Dendritic cell treated with granulocyte-macrophage colony-stimulating factor and Interleukin-4, amounts not matched to agents 40 ng/mL and 50 ng/mL, for 4 days (primary cell): ENCODE data around the gene TBL3.
A peak's percentile ranks its signal among the peaks of the same experiment; 100 is the strongest.
"Not testable (repeated sequence)": the region's sequence is repeated elsewhere in the genome, so short reads cannot be mapped to it uniquely, and the experiment has no call there.

Experiments
- H3K27ac Mint-ChIP-seq: one replicate; pipeline ENCODE4 v1.8.0; 2022; ENCODE audit warnings: mild to moderate bottlenecking, mixed read lengths
- H3K27me3 Mint-ChIP-seq: one replicate; pipeline ENCODE4 v1.8.0; 2022; ENCODE audit warnings: mild to moderate bottlenecking, mixed read lengths
- H3K36me3 Mint-ChIP-seq: one replicate; pipeline ENCODE4 v1.8.0; 2022; ENCODE audit warnings: low read depth, mixed read lengths
- H3K4me1 Mint-ChIP-seq: one replicate; pipeline ENCODE4 v1.8.0; 2022; ENCODE audit warnings: low read depth, mixed read lengths
- H3K4me3 Mint-ChIP-seq: one replicate; pipeline ENCODE4 v1.8.0; 2022; ENCODE audit warnings: mild to moderate bottlenecking, moderate library complexity, mixed read lengths
- H3K9me3 Mint-ChIP-seq: one replicate; pipeline ENCODE4 v1.8.0; 2022; ENCODE audit warnings: mixed read lengths
- intact Hi-C: fragments of 100-400 bp; cut with micrococcal nuclease; formaldehyde crosslinking; loops from one replicate; pipeline ENCODE4 v1.15.0; 2022

The TBL3 gene

DNA sequence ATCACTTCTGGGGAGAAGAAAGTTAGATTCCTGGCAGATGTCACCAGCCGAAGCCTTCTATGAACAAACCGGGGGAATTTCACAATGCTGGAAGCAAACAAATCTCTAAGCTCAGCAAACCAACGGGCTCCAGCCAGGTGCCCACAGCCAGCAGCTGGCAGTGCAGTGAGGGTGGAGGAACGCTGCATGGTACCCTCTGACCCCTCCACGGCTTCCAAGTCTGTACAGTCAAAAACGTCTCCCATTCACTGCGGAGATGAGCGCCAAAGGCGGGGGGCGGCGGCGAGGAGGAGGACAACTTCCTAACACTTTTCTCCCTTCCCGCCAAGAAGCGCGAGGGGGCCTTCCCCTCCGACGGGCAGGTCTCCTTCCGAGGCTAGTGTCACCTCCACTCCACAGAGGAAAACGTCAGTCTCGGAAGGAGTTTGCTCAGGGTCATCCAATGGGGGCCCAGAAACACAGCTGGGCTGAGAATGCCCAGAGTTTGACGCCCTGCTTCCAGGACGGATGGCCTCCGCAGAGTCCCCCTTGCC lies 36.8 kb downstream of the TBL3 start:
- Mint-ChIP-seq H3K4me3 (peak overlapping the region; percentile 81), H3K4me1 (peaks cover 59% of the 10 kb centered on the region), H3K36me3 (peaks cover 40% of the 10 kb centered on the region), H3K9me3 (no peaks in the 10 kb centered on the region), H3K27me3 (peaks cover 2% of the 10 kb centered on the region), H3K27ac (peak overlapping the region; percentile 73)
- intact Hi-C loops = no loop called here

DNA sequence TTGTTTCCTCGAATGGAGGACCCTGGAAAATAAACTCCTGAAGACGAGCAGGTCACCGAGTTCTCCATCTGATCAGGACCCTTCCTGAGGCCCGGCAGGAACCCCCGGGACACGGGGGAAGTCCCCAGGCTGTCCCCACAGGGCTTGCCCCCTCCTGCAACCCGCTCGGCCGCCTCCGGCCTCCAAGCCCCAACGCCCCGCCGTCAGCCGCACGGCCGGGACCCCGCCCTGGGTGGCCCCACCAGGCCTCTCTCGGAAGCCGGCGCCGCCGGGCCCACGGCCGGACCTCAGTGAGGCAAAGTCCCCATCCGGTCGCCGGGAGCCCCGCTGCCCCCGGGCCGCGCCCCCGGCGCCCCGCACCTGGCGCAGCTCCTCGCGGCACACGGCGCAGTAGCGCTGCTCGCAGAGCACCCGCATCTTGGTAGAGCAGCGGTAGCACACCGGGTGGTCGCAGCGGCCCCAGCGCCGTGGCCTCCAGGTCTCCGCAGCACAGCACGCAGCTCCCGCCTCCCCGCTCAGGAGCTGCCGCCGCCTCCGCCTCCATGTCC lies 37.4 kb downstream of the TBL3 start:
- peak overlapping the region; percentile 92 for H3K27ac Mint-ChIP-seq
- H3K4me3 Mint-ChIP-seq = peak overlapping the region; percentile 81
- no peaks in the 10 kb centered on the region for H3K9me3 Mint-ChIP-seq
- peaks cover 55% of the 10 kb centered on the region for H3K4me1 Mint-ChIP-seq
- H3K36me3 Mint-ChIP-seq = peaks cover 40% of the 10 kb centered on the region
- intact Hi-C loops = no loop called here
- peaks cover 2% of the 10 kb centered on the region for H3K27me3 Mint-ChIP-seq

DNA sequence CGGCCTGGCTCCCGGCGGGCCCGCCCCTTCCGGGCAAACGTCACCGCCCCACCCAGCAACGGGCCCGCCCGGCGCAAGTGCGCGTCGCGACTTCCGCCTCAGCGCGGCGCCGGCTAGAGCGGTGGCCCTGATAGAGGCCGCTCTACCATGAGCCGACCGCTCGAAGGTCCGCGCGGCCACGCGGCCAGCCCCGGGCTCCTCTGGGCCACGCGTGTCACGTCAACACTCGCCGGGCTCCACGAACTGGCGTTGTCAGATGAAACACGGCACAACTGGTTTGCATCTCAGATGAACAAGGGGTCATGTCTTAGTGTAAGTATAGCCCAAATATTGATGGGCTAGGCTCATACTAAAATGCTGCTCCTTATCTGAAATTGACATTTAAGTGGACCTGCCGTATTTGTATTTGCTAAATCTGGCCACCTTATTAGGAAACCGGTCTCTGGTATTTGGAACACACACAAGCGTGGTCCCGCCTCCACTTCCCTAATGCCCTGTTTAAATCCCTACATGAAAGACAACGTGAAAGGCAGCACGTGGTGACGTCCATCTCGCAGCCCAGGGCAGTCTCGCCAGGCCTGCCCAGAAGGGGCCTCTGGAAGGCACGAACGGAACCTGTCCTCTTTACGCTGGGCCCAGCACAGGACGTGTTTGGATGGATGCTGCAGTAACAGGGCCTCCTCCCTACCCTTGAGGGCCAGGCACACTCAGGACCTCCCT lies 38.1 kb downstream of the TBL3 start, which contains the start of gene ZNF598:
Gene ZNF598, minus strand, starts transcription at position 31 of the 720 bp plus-strand sequence.
- Mint-ChIP-seq H3K9me3 (no peaks in the 10 kb centered on the region), H3K36me3 (peaks cover 33% of the 10 kb centered on the region), H3K4me1 (peaks cover 48% of the 10 kb centered on the region), H3K27me3 (peaks cover 2% of the 10 kb centered on the region), H3K4me3 (peak within 1 kb of the TSS; percentile 81), H3K27ac (peak within 1 kb of the TSS; percentile 92)
- intact Hi-C loops = no loop called here

DNA sequence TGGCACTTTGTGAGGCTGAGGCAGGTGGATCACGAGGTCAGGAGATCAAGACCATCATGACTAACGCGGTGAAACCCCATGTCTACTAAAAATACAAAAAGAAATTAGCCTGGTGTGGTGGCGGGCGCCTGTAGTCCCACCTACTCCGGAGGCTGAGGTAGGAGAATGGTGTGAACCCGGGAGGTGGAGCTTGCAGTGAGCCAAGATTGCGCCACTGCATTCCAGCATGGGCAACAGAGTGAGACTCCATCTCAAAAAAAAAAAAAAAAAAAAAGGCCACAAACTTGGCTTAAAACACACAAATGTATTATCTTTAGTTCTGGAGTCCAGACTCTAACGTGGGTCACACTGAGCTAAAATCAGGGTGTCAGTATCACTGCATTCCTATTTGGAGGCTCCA lies 39.9 kb downstream of the TBL3 start:
- H3K9me3 Mint-ChIP-seq, H3K27ac Mint-ChIP-seq, H3K4me3 Mint-ChIP-seq, intact Hi-C loops, H3K27me3 Mint-ChIP-seq: not testable (repeated sequence)
- H3K36me3 Mint-ChIP-seq = peaks cover 17% of the 10 kb centered on the region
- peaks cover 40% of the 10 kb centered on the region for H3K4me1 Mint-ChIP-seq

DNA sequence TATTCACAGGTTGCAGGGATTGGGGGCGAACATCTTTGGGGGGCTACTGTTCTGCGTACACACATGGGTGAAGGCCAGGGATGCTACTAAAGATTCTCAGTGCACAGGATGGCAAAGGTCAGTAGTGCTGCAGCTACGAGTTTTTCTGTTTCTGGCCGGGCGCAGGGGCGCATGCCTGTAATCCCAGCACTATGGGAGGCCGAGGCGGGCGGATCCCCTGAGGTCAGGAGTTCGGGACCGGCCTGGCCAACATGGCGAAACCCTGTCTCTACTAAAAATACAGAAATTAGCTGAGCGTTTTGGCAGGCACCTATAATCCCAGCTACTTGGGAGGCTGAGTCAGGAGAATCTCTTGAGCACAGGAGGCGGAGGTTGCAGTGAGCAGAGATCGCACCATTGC lies 41.7 kb downstream of the TBL3 start:
- Mint-ChIP-seq H3K4me1 (peaks cover 22% of the 10 kb centered on the region), H3K9me3 (no peaks in the 10 kb centered on the region), H3K27me3 (peaks cover 15% of the 10 kb centered on the region), H3K36me3 (peaks cover under 1% of the 10 kb centered on the region), H3K4me3 (no peak overlapping the region), H3K27ac (no peak overlapping the region)
- intact Hi-C loops = no loop called here

DNA sequence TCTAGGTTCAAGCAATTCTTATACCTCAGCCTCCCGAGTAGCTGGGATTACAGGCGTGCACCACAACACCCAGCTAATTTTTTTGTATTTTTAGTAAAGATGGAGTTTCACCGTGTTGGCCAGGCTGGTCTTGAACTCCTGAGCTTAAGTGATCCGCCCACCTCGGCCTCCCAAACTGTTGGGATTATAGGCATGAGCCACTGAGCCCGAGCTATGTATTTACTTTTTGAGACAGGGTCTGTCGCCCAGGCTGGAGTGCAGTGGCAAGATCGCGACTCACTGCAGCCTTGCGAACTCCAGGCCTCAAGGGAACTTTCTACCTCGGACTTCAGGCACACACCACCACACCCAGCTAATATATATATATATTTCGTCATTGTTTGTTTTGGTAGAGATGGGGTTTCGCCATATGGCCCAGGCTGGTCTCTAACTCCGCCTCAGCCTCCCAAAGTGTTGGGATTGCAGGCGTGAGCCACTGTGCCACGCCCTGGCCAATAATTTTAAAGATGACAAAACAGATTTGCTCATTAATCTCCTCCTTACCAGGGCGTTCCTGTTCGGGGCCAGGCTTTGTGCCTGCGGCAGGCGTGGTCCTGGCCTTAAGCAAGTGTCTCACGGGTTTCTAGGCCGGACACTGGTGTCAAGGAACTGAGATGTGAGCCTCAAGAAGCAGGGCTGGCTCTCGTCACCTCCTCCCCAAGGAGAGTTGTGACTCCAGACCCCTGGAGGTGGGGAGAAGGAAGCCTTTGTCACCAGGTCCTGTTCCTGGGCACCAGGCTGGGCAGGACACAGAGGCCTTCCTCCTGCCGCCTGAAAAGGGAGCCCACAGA lies 43.5 kb downstream of the TBL3 start:
- intact Hi-C loops = no loop called here
- no peaks in the 10 kb centered on the region for H3K36me3 Mint-ChIP-seq
- no peaks in the 10 kb centered on the region for H3K9me3 Mint-ChIP-seq
- peak overlapping the region; percentile 57 for H3K27ac Mint-ChIP-seq
- H3K27me3 Mint-ChIP-seq = peaks cover 32% of the 10 kb centered on the region
- no peak overlapping the region for H3K4me3 Mint-ChIP-seq
- H3K4me1 Mint-ChIP-seq = peaks cover 18% of the 10 kb centered on the region

DNA sequence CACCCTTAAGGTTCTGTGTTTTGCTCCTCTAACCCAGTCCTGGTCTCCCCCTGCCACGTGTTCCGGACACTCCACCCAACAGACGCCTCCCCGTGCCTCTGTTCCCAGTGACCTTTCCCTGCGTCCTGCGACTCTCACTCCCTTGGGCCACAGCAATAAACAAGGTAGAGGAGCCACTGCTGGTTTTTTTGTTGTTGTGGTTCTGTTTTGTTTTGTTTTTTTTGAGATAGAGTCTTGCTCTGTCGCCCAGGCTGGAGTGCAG lies 44.0 kb downstream of the TBL3 start:
- Mint-ChIP-seq H3K27ac (peak overlapping the region; percentile 57), H3K4me3 (no peak overlapping the region), H3K36me3 (no peaks in the 10 kb centered on the region), H3K4me1 (peaks cover 20% of the 10 kb centered on the region), H3K27me3 (peaks cover 37% of the 10 kb centered on the region), H3K9me3 (no peaks in the 10 kb centered on the region)
- intact Hi-C loops = no loop called here

DNA sequence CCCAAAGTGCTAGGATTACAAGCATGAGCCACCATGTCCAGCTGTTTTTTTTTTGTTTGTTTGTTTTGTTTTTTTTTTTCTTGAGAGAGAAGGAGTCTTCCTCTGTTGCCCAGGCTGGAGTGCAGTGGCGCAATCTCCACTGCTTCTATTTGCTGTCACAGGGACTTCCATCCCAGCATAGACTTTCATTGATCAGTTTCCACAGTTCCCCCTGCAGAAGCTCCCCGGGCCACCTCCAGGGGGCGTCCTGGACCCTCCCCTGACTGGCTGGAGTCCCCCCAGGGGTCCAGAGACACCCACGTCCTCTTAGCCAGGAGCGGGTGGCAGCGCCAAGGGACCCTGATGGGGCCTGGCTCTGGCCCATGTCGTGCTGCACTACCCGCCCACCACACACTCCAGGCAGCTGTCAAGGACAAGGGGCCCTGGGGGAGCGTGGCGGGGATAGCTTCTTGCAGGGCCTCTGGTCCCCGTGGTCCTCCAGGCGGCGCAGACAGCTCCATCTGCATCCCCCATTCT lies 44.6 kb downstream of the TBL3 start:
- H3K4me3 Mint-ChIP-seq = no peak overlapping the region
- H3K27ac Mint-ChIP-seq = peak overlapping the region; percentile 57
- H3K36me3 Mint-ChIP-seq = no peaks in the 10 kb centered on the region
- peaks cover 20% of the 10 kb centered on the region for H3K4me1 Mint-ChIP-seq
- peaks cover 43% of the 10 kb centered on the region for H3K27me3 Mint-ChIP-seq
- intact Hi-C loops = no loop called here
- H3K9me3 Mint-ChIP-seq = no peaks in the 10 kb centered on the region

DNA sequence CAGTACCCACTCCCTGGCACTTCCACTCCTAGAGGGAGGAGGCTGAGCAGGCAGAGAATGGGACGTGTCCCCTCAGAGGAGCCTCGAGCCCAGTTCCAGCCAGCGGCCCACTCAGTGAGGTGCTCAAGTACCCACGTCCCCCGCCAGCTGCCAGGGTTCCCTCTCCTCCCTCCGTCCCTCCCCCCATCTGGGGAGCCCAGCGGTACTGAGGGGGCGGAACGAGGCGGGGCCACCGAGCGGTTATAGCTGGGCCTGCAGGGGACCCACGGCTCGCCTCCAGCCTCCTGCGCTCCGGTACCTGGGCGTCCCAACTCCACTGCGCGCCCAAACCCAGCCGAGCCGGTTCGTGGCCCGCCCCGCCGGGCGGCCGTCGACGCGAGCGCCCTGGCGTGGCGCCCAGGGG lies 47.7 kb downstream of the TBL3 start, which contains the start of gene NPW:
Gene NPW, plus strand, starts transcription at position 268 of the 403 bp plus-strand sequence.
- Mint-ChIP-seq H3K4me1 (peaks cover 42% of the 10 kb centered on the region), H3K9me3 (no peaks in the 10 kb centered on the region), H3K27me3 (peaks cover 61% of the 10 kb centered on the region), H3K36me3 (no peaks in the 10 kb centered on the region), H3K27ac (no peak within 1 kb of the TSS), H3K4me3 (peak within 1 kb of the TSS; percentile 35)
- intact Hi-C loops = no loop called here

DNA sequence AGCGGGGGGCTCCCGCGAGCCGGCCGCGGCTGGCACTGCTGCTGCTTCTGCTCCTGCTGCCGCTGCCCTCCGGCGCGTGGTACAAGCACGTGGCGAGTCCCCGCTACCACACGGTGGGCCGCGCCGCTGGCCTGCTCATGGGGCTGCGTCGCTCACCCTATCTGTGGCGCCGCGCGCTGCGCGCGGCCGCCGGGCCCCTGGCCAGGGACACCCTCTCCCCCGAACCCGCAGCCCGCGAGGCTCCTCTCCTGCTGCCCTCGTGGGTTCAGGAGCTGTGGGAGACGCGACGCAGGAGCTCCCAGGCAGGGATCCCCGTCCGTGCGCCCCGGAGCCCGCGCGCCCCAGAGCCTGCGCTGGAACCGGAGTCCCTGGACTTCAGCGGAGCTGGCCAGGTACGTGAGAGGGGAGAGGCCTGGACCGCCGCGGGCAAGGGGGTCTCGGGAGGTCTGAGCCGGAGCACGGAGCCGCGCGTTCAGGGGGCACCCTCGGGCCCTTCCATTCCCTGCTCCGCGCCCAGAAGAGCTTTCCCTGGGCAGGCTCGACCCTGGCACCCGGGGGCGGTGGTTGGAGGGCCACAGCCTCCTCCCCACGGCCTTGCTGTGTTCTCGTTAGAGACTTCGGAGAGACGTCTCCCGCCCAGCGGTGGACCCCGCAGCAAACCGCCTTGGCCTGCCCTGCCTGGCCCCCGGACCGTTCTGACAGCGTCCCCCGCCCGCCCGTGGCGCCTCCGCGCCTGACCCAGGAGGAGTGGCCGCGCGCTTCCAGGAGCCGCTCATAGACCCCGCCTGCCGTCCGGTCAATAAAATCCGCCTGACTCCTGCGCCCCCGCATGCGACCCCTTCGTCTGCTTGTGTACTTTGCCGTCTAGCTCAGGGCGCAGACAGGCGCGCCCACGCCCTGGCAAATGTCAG lies 48.3 kb downstream of the TBL3 start:
- no peaks in the 10 kb centered on the region for H3K36me3 Mint-ChIP-seq
- H3K4me3 Mint-ChIP-seq = peak overlapping the region; percentile 35
- no peak overlapping the region for H3K27ac Mint-ChIP-seq
- intact Hi-C loops = no loop called here
- peaks cover 42% of the 10 kb centered on the region for H3K4me1 Mint-ChIP-seq
- H3K27me3 Mint-ChIP-seq = peaks cover 67% of the 10 kb centered on the region
- no peaks in the 10 kb centered on the region for H3K9me3 Mint-ChIP-seq

DNA sequence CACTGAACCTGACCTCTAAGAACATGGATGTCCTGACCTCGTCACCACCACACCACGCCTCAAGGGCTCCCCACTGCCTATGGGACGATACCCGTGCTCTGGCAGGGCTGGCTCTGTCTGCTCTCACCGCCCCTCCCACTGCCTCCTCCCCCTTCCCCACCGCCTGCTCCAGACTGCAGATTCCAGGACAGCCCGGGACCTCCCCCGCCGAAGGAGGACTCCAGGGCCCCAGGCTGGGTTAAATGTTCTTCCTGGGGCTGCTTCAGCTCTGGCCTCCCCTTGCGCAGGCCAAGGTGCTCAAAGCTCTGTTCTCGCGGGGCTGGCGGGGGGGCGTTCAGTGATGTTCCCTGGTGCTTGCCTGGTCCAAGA lies 50.9 kb downstream of the TBL3 start:
- Mint-ChIP-seq H3K36me3 (no peaks in the 10 kb centered on the region), H3K27me3 (peaks cover 80% of the 10 kb centered on the region), H3K9me3 (no peaks in the 10 kb centered on the region), H3K27ac (peak overlapping the region; percentile 67), H3K4me3 (peak overlapping the region; percentile 68), H3K4me1 (peaks cover 43% of the 10 kb centered on the region)
- intact Hi-C loops = loop anchor here (2.0 kb wide), 1 partner anchor 118 kb away; no protein-coding TSS in a partner anchor

DNA sequence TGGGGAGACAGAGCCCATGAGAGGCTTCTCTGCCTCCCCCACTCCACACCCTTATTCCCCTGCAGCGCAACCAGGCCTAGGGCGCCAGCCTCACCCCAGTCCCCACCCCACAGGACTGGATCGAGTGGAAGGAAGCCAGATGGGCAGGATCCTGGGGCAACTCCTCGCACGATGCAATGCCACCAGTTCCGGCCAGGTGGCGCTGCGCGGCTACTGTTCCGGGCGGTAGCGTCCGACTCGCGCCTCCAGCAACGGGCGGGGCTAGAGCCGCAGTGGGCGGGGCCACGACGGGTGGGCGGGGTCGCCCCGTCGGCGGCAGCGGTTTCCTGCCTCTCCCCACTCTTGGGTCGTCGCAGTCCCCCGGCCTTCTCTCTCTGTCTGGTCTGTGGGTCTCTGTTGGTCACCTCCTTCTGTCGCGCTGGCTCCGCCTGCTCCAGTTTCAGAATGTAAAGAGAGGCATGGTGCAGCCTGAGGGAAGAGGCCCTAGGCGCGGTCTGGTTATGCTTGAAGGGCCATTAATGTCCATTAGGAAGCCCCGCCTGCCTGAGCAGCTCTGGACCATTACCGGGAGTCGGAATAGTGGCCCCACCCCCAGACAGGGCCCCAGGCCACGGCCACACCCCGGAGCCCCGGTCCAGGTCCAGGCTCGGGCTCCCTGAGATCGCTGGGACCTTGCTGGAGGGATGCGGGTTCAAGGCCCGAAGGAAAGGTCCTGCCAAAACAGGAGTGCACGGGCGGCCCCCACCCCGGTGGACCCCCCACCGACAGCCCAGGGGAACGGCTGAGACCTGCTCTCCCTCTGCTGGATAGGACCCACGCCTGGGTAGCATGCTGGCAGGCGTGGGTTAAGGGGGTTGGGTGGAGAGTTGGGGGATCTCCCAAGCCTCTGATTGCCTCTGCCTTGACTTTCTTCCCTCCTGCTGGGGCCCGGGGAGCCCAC lies 51.5 kb downstream of the TBL3 start:
- H3K27ac Mint-ChIP-seq = peak overlapping the region; percentile 67
- no peaks in the 10 kb centered on the region for H3K9me3 Mint-ChIP-seq
- intact Hi-C loops = loop anchor here (2.0 kb wide), 1 partner anchor 117 kb away; no protein-coding TSS in a partner anchor
- H3K27me3 Mint-ChIP-seq = peaks cover 80% of the 10 kb centered on the region
- peaks cover 43% of the 10 kb centered on the region for H3K4me1 Mint-ChIP-seq
- peak overlapping the region; percentile 71 for H3K4me3 Mint-ChIP-seq
- no peaks in the 10 kb centered on the region for H3K36me3 Mint-ChIP-seq
